GM21529 (cell line): Measurements from ENCODE around the gene SSTR3.
"Not testable (repeated sequence)": the region's sequence is repeated elsewhere in the genome, so short reads cannot be mapped to it uniquely, and the experiment has no call there.

Source experiments
- ATAC-seq: cut with Tn5 transposase; IDR thresholded peaks from one replicate; pipeline ENCODE4 v1.9.1; 2021; ENCODE audit not compliant: unreplicated experiment

The SSTR3 gene

DNA sequence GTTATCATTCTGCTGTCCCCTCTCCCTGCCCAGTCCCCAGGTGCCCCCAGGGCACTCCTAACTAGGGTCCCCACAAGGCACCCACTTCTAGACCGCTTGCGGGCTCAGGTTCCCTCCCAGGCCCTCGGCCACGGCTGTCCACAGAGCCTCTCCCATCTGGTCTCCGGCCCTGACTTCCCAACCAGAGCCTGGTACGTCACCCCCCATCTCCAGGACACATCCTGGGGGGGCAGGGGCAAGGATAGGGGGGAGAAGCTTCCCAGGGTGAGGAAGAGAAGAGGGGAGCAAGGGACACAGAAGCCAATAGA, 457 bp downstream of the SSTR3 start:
- no peak for ATAC-seq

DNA sequence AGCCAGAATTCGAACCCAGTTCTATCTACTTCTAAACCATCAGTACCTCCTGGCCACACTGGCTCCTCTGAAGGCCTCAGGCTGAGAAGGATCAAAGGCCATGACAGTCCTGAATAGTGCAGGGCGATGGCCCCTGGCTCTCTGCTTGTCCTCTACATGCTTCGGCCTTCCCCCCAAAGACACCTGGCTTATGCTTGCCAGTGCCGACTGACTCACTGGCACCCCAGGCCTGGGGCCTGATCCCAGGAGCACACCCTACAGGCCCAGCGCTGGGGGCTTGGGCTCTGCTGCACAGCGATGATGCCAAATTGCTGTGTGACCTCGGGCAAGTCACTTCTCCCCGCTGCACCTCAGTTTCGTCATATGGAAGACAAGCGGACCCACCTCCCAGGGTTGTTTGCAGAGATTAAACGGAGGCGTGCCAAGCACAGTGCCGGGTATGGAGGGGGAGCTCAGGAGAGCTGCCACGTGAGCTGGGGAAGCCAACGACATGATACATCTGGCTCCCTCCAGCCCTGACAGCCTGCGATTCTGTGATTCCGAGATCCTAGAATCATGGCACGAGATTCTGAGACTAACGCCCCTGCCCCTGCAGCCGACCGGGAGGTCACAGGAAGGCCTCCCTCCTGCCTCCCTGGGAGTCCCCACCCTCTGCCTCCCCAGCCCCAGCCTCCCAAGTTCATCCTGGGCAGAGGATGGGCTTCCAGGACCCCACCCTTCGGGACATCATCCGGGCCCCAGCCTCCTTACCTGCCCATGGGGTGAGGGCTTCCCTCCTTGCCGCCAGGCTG, 1.0 kb downstream of the SSTR3 start:
- no peak for ATAC-seq

DNA sequence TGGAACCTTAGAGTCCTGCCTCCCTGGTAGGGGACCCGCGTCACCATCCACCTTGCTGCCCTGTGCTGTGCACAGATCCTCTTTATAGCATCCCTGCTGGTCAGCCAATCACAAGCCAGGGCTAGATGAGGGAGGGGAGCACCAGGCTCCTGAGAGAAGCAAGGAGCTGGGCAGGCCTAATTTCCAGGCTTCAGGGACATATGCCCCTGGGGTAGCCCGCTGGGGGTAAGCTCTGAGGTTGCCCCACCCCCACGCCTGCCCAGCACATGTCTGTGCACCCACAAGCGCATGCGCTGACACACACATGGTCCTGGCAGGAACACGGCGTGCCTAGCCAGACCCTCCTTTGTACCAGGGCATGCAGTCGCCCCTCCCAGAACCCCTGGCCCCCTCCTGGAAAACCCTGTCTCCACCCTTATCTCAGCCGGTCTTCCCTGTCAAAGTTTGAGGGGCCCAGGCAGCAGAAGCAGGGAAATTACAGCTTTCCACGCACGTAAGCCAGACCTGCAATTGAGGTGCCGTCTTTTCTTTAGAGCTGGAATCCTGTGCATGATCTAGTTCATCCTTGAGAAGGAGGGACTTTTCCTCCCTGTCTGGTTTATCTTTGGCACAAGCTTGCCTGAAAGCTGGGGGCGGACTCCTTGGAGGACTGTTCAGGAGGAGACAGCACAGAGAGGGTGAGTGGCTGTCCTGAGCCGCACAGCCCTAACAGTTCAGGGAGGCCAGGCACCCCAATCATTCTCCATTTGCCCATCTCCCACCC, 2.1 kb downstream of the SSTR3 start:
- no peak for ATAC-seq

DNA sequence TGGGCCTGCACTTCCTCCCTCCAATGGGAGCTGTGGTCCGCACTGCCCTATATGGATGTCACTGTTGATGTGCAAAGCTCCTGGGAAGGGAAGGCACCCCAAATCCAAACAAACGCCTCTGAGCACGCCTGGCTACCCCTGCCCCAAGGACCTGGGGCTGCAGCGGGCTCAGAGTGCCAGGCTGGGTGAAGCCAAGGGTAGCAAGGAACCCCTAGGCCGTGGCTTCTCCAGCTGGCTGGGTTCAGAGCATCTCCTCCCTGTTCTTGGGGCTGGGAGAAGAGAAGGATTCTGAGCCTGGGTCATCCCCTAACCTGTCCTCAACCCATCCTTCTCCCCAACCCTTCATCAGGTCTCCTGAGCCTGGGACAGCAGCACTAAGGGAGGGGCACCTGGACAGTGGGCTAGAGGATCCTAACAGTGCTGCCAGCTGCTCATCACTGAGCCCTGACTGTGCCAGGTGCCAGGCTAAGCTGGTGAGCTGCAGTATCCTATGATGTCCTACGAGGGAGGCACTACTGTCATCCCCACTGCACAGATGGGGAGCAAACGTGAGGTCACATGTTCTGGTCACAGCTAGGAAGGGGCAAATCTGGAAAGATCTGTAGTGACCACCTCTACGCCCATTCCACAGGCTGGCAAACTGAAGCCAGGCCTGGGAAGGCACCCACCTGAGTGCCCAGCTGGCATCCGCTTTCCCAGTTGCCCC, 3.0 kb downstream of the SSTR3 start:
- no peak for ATAC-seq

DNA sequence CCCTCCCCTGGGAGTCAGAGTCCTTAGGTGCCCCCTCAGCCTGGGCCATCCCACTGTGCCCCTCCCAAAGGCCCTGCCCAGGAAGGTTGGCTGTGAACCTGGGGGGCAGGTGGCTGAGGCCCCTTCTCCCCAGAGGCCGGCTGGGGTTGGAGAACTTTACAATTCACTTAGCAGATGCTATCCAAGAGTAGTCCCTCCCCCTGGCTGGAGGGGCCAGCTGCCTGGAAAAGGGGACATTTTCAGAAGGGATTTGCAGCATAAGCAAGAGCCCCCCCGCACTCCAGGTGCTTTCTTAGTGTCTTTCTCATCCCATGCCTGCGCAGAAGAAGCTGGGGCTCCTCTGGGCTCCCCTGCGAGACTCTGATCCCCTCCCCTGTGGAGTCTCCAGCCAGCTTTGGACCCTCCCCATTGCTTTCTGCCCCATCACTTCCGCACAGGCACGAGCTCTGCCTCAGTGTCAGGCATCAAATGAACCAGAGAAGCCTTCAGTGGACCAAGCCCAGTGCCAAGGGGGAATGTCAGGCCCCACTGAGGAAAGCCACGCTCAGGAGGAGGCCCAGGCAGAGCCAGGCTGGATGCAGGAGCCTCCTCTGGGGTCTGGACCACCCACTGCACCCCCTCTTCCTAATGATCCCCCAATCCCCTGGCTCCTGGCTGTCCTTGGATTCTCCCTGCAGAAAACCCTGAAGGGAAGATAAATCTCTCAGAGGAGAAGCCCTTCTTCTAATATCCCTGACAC, 3.7 kb downstream of the SSTR3 start:
- no peak for ATAC-seq

DNA sequence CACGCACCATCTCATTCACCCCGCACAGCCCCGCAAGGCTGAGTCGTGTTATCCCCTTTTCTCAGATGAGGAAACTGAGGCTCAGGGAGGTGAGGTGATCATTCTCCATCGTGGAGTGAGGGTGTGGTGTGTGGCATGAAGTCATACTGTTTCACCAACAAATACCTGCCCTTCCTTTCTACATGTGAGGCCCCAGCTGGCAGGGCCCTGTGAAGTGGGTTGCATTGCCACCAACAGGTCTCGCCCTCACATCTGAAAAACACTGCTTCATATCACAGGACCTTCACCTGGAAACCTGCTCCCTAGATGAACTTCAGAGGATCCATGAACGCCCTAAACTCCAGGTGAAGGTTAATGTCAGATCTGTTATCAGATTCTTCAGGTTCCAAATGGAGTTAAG, 4.3 kb downstream of the SSTR3 start:
- ATAC-seq = no peak

DNA sequence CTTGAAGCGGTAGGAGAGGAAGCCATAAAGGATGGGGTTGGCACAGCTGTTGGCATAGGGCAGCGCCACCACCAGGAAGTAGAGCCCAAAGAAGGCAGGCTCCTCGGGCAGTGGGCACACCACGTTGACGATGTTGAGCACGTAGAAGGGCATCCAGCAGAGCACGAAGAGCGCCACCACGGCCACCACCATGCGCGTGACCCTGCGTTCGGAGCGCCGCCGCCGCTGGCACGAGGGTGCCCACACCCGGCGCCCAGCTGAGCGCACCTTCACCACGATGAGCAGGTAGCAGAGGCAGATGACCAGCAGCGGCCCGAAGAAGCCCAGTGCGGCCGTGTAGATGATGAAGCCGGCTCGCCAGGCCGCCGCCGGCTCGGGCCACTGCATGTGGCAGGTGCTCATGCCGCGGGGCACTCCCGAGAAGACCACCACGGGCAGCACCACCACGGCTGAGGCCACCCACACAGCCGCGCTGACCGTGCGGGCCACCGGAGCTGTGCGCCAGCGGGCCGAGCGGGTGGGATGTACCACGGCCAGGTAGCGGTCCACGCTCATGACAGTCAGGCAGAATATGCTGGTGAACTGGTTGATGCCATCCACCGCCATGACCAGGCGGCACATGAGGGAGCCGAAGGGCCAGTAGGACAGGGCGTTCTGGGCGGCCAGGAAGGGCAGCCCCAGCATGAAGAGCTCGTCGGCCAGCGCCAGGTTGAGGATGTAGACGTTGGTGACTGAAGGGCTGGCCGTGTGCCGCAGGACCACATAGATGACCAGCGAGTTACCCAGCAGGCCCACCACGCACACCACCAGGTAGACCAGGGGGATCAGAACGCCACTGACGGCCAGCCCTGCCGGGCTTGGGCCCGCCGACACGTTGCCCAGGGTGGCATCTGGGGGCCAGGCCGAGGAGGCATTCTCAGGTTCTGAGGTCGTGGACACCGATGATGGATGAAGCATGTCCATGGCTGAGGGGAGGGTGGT, 5.1 kb downstream of the SSTR3 start:
- no peak for ATAC-seq

DNA sequence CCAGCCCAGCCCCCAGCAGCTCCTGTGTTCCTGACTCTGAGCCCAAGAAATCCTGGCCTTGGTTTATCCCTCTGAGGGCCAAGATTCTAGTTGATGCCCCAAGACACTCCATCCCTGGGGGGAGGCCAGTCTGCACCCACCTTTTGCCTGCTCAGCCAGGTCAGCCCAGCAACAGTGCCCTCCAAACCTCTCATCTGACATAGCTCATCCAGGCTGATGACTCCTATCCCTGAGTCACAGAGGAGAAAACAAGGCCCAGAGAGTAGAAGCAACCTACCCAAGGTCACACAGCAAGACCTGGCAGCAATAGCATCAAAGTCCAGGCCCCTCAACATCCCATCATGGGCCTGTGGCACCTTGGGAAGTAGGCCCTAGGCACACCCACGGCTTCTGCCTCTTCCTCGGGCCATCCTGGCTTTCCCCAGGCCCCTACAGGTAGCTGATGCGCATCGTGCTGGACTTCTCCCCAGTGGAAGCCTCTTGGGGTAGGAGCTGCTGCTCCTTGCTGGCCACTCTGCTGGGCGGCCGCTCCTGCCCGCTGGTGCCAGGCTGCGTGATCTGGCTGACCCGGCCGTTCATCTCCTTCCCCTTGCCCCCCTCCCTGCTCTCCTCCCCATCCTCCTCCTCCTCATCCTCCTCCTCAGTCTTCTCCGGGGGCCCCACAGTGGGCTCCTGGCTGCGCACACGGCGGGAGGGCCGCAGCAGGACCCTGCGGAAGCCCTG, 6.0 kb downstream of the SSTR3 start:
- ATAC-seq = no peak

DNA sequence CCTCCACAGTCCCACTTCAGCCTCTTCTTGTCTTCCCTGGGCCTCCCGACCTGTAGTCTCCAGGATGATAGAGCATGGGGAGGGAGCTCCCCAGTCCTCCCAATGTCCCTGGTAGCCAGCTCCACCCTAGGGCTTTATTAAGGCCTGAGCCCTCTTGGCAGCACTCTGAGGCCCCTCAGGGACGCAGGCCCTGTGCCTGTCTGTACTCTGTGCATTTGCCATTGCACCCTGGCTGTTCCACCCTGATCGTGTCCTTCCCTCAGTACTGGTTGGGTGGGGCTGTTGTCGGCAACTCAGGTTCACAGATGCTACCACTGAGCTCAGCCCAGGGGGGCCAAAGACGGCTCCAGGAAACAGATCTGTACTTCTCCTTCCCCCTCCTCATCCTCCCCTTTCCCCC, 7.2 kb downstream of the SSTR3 start:
- no peak for ATAC-seq

DNA sequence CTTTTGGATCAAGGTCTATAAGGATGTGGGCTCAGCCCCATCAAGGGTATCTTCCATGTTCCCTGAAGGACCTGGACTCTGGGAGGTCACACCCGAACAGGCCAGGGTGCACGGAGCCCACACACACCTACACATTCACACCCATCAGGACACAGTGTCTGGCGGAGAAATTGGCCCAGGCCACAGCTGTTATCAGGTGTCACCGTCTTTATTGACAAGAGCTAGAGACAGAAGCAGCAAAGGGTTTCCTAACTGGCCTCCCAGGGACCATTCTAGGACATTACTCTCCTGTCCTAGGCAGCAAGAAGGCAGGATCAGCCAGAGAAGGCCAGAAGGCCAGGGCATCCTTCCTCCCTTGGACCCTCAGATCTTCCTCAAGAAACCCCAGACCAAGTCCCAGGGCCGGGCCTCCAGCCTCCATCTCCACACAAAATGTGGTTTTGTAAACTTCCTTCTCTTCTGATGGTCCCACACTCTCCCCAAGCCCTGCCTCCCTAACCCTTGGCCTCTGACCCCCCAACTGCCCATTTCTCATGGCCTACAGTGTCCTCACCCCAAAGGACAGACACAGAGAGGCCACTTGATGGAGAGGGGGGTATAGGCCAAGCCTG, 8.1 kb downstream of the SSTR3 start:
- ATAC-seq = no peak

DNA sequence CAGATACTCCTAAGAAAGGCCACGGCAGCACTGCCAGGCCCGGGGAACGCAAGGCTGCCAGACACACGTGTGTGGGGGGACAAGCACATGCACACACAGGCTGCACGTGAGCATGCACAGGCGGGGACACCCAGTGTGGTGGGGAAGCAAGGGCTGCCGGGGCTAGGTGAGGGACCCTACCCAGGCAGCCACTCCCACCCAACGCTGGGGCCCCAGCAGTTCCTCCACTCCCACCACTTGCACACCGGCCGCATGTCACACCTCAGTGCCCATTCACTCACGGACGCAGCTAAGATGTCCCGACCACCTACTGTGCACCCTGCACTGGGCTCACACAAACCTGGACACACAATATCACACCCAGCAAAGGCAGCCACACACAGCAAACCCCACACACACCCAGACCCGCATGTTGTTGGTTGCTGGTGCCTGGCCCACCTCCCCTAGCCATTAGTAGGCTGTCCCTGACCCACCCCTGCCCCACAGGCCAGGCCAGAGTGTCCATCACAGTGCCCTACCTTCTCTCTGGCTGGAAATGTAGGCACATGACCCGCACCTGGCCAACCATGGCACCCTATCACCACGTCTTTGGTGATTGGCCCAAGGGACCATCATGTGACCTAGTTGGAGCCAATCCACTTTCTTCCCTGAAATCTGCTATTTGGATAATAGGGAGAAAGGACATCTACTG, 8.8 kb downstream of the SSTR3 start:
- ATAC-seq = no peak

DNA sequence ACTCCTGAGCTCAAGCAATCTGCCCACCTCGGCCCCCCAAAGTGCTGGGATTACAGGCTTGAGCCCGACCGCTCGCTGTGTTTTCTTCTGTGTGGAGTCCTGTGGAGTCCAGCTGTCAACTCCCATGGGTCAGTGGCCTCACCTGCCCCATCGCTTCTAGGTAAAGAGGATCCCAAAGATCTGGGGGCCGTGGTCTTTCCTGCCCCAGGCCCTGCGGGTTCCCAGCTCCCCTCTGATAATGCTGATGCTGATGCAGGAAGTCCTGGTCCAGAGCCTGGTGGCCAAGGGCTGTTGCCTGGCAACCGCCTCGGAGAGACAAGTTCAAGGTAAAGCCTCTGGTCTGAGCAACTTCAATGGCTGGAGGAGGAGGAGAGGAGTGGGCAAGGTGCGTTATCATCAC, 9.6 kb downstream of the SSTR3 start:
- no peak for ATAC-seq

DNA sequence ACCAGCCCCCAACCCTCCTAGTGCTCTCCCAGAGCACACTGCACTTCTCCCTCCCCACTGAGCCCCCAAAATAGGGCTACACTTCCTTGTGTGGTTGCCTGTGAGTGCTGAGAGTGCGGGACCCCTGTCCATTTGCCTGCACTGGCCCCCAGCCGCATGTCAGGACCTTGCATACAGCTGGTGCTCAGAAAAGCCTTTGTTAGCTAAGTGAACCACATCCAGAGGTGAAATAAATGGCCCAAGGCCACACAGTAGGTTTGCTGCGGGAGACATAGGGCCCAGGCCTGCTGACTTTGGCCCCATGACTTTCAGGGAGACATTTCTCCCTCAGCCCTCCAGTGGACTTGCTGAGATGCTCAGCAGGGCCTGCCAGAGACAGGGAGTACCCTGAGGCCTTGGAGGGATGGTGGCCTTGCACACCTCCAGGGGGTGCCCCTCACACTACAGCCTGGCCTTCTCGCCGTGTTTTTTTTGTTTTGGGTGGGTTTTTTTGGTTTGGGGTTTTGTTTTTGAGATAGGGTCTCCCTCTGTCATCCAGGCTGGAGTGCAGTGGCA, 10.2 kb downstream of the SSTR3 start:
- no peak for ATAC-seq

DNA sequence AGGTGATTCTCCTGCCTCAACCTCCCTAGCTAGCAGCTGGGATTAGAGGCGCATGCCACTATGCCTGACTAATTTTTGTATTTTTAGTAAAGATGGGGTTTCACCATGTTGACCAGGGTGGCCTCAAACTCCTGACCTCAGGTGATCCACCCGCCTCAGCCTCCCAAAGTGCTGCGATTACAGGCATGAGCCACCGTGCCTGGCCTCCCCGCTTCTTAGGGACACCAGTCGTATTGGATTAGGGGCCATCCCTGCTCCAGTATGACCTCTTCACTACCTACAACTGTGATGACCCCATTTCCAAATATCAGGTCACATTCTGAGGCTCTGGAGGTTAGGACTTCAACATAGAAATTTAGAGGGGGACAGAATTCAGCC, 10.8 kb downstream of the SSTR3 start:
- ATAC-seq = not testable (repeated sequence)

DNA sequence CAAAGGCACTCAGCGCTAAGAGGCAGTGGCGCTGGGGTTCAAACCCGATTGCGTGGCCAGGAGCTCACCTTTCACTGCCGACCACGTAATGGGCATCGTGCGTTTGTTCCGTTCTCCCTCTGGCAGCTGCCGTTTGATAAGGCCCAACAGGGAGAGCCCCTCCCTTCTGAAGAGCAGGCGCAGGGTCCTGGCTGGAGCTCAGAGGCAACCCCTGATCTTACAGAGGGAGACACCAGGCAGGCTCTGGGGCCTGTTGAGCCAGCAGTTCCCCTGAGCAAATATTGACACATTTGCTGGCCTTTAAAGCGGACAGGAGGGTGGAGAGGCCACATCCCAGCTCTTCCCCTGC, 12.5 kb downstream of the SSTR3 start:
- peak; percentile 10 for ATAC-seq

DNA sequence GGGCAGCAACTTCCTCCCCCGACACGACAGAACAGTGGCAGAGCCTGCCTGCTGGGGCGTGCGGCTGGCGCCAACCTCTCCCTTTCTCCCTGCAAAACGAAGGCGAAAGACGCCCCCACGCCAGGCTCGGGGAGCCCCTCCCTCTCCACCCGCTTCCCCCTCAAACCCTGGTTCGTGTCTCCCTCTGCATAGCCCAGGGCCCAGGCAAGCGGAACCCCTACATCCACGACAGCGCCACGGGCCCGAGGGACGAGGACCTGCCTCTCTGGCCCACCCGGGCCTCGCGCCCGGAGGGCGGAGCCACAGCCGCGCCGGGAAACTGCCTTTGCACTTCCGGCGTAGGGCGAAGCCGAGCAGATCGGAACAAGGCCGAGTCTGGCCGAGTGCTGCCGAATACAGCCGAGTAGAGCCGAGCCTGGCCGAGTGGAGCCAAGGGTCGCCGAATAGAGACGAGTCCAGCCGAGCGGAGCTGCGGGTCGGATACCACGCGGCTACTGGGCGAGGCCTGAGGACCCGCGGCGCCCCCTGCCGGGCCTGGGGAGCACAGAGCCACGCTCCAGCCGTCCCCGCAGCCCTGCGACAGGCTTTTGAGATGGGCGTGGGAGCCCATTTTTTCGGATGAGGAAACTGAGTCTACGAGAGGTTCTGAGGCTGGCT, 13.0 kb downstream of the SSTR3 start:
- peak; percentile 83 for ATAC-seq

DNA sequence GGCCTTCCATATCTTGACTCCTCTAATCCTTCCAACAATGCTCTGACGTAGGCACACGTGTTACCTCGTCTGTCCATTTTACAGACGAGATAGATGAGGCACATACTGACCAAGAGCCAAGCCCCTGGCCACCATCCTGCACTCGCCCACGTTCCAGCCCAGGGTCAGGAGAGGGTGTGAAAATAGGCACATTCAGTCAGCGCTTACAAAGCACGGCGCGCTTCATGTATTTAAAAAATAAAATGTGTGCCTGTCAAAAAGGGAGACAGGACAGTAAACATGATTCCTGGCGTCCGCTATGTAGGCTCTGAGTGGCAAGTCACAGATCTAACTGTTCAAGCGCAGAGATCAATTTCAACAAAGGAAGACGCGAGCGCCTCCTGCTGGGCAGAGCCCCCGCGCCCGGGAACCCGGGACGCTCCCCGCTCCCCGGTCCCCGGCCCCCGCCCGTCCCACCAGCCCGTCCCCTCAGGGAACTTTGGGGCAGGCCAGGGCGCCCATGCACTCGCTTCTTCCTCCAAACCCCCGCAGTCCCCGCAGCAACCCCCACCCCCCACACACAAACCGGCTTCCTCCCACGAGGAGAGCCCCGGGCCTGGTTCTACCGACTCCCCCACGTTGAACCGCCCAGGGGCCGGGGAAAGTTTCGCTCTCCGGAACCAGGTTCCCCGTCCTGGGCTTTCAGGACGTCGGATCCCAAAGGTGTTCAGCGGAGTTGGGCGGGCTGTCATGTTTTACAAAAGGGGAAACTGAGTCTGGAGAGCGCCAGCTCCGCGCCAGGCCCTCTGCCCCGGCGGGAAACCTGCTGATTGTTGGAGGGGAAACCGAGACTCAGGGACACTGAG, 13.8 kb downstream of the SSTR3 start:
- ATAC-seq = no peak
